GM12891 (cell line): ENCODE results near the gene SLC9B2.
A peak's percentile ranks its signal among the peaks of the same experiment; 100 is the strongest.

ENCODE experiments used
- DNase-seq: peaks from one replicate; pipeline ENCODE4 v3.0.0; 2011; ENCODE audit warnings: low spot score; ENCODE audit not compliant: insufficient read length
- FAIRE-seq: peaks from 2 replicates; lab custom pipeline; 2011; peaks lifted over from hg19 to GRCh38; lab: Jason Lieb, UNC
- PAX5 ChIP-seq: IDR thresholded peaks from 2 replicates; pipeline ENCODE4 v1.6.1; 2011; ENCODE audit warnings: low read length, moderate library complexity, mild to moderate bottlenecking; ENCODE audit not compliant: insufficient read depth, severe bottlenecking
- POLR2A ChIP-seq: IDR thresholded peaks from 2 replicates; pipeline ENCODE4 v1.6.1; 2011; ENCODE audit warnings: low read depth, low read length, control low read depth
- POLR2AphosphoS5 ChIP-seq: IDR thresholded peaks from 2 replicates; pipeline ENCODE4 v1.6.1; 2011; ENCODE audit warnings: low read depth, low read length, control low read depth
- POU2F2 ChIP-seq: IDR thresholded peaks from 2 replicates; pipeline ENCODE4 v1.6.1; 2011; ENCODE audit warnings: low read depth, mild to moderate bottlenecking, control low read depth, low read length, moderate library complexity
- SPI1 ChIP-seq: IDR thresholded peaks from 2 replicates; pipeline ENCODE4 v1.6.1; 2011; ENCODE audit warnings: low read depth, low read length, control low read depth
- TAF1 ChIP-seq: IDR thresholded peaks from 2 replicates; pipeline ENCODE4 v1.6.1; 2011; ENCODE audit warnings: low read depth, low read length, control low read depth

SLC9B2 gene

GRCh38 chr4:103054030-103054429, 22.5 kb downstream of the SLC9B2 start:
- DNase-seq: no peak
- FAIRE-seq: no peak
- no peak for TF ChIP-seq PAX5
- TF ChIP-seq TAF1: no peak
- no peak for TF ChIP-seq POLR2AphosphoS5
- no peak for TF ChIP-seq POLR2A
- no peak for TF ChIP-seq POU2F2
- no peak for TF ChIP-seq SPI1

- FAIRE-seq: no peak
- TF ChIP-seq POU2F2 (no peak), POLR2A (no peak), PAX5 (no peak), TAF1 (no peak), SPI1 (no peak)
- DNase-seq: no peak
Observed at GRCh38 chr4:103052779-103053178, 23.8 kb downstream of the SLC9B2 start.

GRCh38 chr4:103052145-103052544, 24.4 kb downstream of the SLC9B2 start:
- DNase-seq: no peak
- TF ChIP-seq POLR2A (no peak), POLR2AphosphoS5 (no peak), POU2F2 (no peak), SPI1 (no peak), TAF1 (no peak), PAX5 (no peak)
- FAIRE-seq: no peak

- FAIRE-seq (peak; percentile 57), DNase-seq (no peak)
- TF ChIP-seq POLR2AphosphoS5 (no peak), SPI1 (no peak), PAX5 (no peak)
Observed at GRCh38 chr4:103050736-103051436, 25.7 kb downstream of the SLC9B2 start.

GRCh38 chr4:103046416-103047290, 29.9 kb downstream of the SLC9B2 start:
- TF ChIP-seq POLR2A: no peak
- TF ChIP-seq POU2F2: no peak
- TF ChIP-seq TAF1: no peak
- TF ChIP-seq PAX5: no peak
- no peak for TF ChIP-seq SPI1
- TF ChIP-seq POLR2AphosphoS5: no peak
- DNase-seq (no peak), FAIRE-seq (peak; percentile 78)

- FAIRE-seq (peak; percentile 28), DNase-seq (no peak)
- no peak for TF ChIP-seq POU2F2
- no peak for TF ChIP-seq POLR2AphosphoS5
- no peak for TF ChIP-seq POLR2A
- no peak for TF ChIP-seq SPI1
- TF ChIP-seq PAX5: no peak
- no peak for TF ChIP-seq TAF1
Observed at GRCh38 chr4:103044183-103044582, 32.4 kb downstream of the SLC9B2 start.

- FAIRE-seq (no peak), DNase-seq (no peak)
- no peak for TF ChIP-seq PAX5
- no peak for TF ChIP-seq POLR2A
- TF ChIP-seq SPI1: no peak
- TF ChIP-seq POU2F2: no peak
- no peak for TF ChIP-seq POLR2AphosphoS5
- no peak for TF ChIP-seq TAF1
Observed at GRCh38 chr4:103036169-103036568, 40.4 kb downstream of the SLC9B2 start.

- DNase-seq: no peak
- peak; percentile 58 for FAIRE-seq
- TF ChIP-seq PAX5: no peak
- TF ChIP-seq POLR2AphosphoS5: no peak
- no peak for TF ChIP-seq POU2F2
- TF ChIP-seq TAF1: no peak
- TF ChIP-seq SPI1: no peak
- no peak for TF ChIP-seq POLR2A
Observed at GRCh38 chr4:103032574-103032973, 44.0 kb downstream of the SLC9B2 start.

GRCh38 chr4:103030791-103031190, 45.8 kb downstream of the SLC9B2 start:
- DNase-seq (no peak), FAIRE-seq (no peak)
- TF ChIP-seq POU2F2 (no peak), POLR2AphosphoS5 (no peak), PAX5 (no peak), TAF1 (no peak), SPI1 (no peak), POLR2A (no peak)

GRCh38 chr4:103029300-103029699, 47.3 kb downstream of the SLC9B2 start:
- FAIRE-seq (peak; percentile 61), DNase-seq (no peak)
- TF ChIP-seq POLR2AphosphoS5 (no peak), POU2F2 (no peak), TAF1 (no peak), SPI1 (no peak), POLR2A (no peak), PAX5 (no peak)
